Measurements from ENCODE around the gene FAM32A. TPM values are rescaled to one million over a fixed set of nuclear protein-coding genes. Genes with fewer than 3 reads are reported as not detected.

The FAM32A gene
- total and polyA plus RNA-seq, 10 of the 15 experiments (the other 5 are each of a cell fraction or from before 2014, with no cell fraction given) = 33.3 to 116 (median 71.9) TPM

DNA sequence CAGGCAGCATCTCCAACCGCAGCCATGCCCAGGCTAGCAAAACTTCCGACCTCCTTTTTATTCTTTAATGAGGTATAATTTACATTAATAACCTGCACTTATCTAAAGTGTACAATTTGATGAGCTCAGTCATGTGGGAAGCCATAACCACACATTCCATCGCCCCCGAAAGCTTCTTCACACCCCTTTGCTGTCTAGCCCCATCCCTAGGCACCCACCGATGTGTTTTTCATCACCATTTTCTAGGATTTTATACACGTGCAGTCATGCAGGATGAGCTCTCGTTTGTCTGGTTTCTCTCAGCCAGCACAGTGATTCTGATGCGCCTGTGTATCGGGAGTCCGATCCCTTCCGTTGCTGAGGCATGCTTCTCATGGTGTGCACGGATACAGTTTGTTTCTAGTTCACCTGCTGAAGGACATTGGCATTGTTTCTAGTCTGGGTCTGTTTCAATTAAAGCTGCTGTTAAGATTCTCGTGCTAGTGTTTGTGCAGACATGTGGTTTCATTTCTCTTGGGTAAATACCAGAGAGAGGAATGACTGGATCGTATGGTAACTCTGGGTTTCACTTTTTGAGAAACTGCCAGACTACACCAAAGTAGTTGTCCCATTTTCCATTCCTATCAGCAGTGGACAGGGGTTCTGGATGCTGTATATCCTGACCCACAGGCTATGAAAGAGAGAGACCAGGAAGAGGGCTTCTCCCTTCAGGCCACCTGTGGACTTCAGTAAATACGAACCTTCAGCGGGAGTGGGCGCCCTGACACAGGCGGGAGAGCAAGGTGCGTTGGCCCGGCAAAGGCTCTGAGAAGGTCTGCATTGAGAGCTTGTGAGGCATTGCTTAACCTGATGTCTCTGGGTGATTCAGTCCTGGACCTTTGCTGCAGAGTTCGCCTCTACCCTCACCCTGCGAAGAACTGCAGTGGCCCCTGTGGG, 17.4 kb downstream of the FAM32A start (continued):
- TF ChIP-seq ZSCAN29 (IDR thresholded peaks at IDR 0.05) = no peak
- no peak for TF ChIP-seq PBX3 (IDR thresholded peaks at IDR 0.05; ENCODE audit: insufficient replicate concordance, low read depth, low read length)

GRCh38 chr19:16203256-16204004, 18.2 kb downstream of the FAM32A start:
- 83% methylated on average over 19 of the region's 19 CpGs for WGBS (ENCODE audit: insufficient coverage, insufficient replicate concordance, low lambda C conversion rate, missing lambda C conversion rate)
- intact Hi-C loops (cut with micrococcal nuclease; ENCODE audit: unreplicated experiment) (no loop called here), in situ Hi-C loops (cut with MboI) (no loop called here)
- RAD21 ChIA-PET (ENCODE audit: unreplicated experiment) = no interaction called here
- Histone ChIP-seq H3K27ac (ENCODE audit: control insufficient read depth, insufficient read depth) (no peak overlapping the region; the same call in 1 of the 2 replicates), H4K20me1 (ENCODE audit: control insufficient read depth, insufficient read depth) (no peaks in the 10 kb centered on the region; the same call in 1 of the 2 replicates), H3K79me2 (ENCODE audit: control insufficient read depth, insufficient read depth, low read length) (peaks cover 17% of the 10 kb centered on the region), H3K27me3 (replicated peaks in 1 of 2; ENCODE audit: control insufficient read depth in 2 of 2, insufficient read depth in 2 of 2, low read length in 1 of 2) (no peaks in the 10 kb centered on the region), H3K36me3 (ENCODE audit: control insufficient read depth in 2 of 2, insufficient read depth in 2 of 2, low read length in 1 of 2) (peaks cover 3 to 13% of the 10 kb centered on the region in 2 experiments; a peak in 3 of 4 replicates), H3K4me1 (ENCODE audit: control insufficient read depth, insufficient read depth, low read length) (peaks cover 22% of the 10 kb centered on the region), H3K9ac (ENCODE audit: control insufficient read depth, insufficient read depth, low read length) (no peak overlapping the region), H2AFZ (ENCODE audit: control insufficient read depth, low read depth, low read length) (no peak overlapping the region), H3K4me2 (ENCODE audit: control insufficient read depth, insufficient read depth) (no peak overlapping the region), H3K4me3 (no peak overlapping the region), H3K9me3 (replicated peaks; ENCODE audit: control insufficient read depth, insufficient read depth, low read length) (no peaks in the 10 kb centered on the region)
- FAIRE-seq = no peak
- ATAC-seq = no peak
- SMC1A ChIA-PET (ENCODE audit: uncharacterized antibody, unreplicated experiment) = no interaction called here
- no peak for TF ChIP-seq ZNF592 (IDR thresholded peaks at IDR 0.05)
- TF ChIP-seq, protein P1, sequence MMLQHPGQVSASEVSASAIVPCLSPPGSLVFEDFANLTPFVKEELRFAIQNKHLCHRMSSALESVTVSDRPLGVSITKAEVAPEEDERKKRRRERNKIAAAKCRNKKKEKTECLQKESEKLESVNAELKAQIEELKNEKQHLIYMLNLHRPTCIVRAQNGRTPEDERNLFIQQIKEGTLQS (IDR thresholded peaks at IDR 0.05; ENCODE audit: borderline replicate concordance, extremely low read depth, low read depth, low read length) = no peak
- no peak for TF ChIP-seq RAD21 (IDR thresholded peaks at IDR 0.05; ENCODE audit: insufficient read depth, low read depth, low read length)
- no peak for TF ChIP-seq RAD51 (IDR thresholded peaks at IDR 0.05)
- TF ChIP-seq PML (IDR thresholded peaks at IDR 0.05; ENCODE audit: low read length) = no peak
- TF ChIP-seq CBFB (IDR thresholded peaks at IDR 0.05; ENCODE audit: low read depth) = no peak
- no peak for TF ChIP-seq MEF2A (IDR thresholded peaks at IDR 0.05; ENCODE audit: insufficient read depth, low read depth, low read length)
- no peak for DNase-seq (ENCODE audit: low read depth, low spot score)
- POLR2A ChIA-PET = no interaction called here
- CTCF ChIA-PET = interaction anchor here (0.6 to 1.3 kb wide), 2 partner anchors 162 to 163 kb away, joined by 3 to 4 read pairs; no protein-coding TSS in a partner anchor
- no TSS peak for BruUV-seq (replicated peaks)
